Gastrocnemius medialis (tissue), 4 donors: ENCODE results near the gene TMCC1. TPM values are rescaled to one million over a fixed set of nuclear protein-coding genes. Genes with fewer than 3 reads are reported as not detected.
A peak's percentile ranks its signal among the peaks of the same experiment; 100 is the strongest.

Experiments used
- ATAC-seq, 2 donors: fragments of 150-250 bp; one replicate each; pipeline ENCODE4 v1.9.1; 2016
- DNase-seq, 2 donors: peaks; one replicate each; pipeline ENCODE4 v3.0.0-alpha.2; 2019
- H3K27ac ChIP-seq, 4 donors: fragments of 200-600 bp; sonication (generic); 1 replicate in 1 of 4; 2 replicates in 3 of 4; pipeline ENCODE4 v1.5.1; 2016 to 2018; ENCODE audit warnings: mild to moderate bottlenecking in 2 of 4, moderate library complexity in 1 of 4
- H3K27me3 ChIP-seq, 3 donors: fragments of 200-600 bp; sonication (generic) in 2 of 3; 1 replicate in 1 of 3; 2 replicates in 2 of 3; pipeline versions ENCODE4 v1.5.1 to v1.6.0; 2016 to 2019; ENCODE audit warnings: mild to moderate bottlenecking in 1 of 3, moderate library complexity in 1 of 3
- H3K36me3 ChIP-seq, 2 donors: fragments of 200-600 bp; sonication (generic) in 1 of 2; one replicate each; pipeline ENCODE4 v1.5.1; 2017 to 2018
- H3K4me1 ChIP-seq, 2 donors: fragments of 200-600 bp; sonication (generic) in 1 of 2; one replicate each; pipeline ENCODE4 v1.5.1; 2016 to 2017; ENCODE audit warnings: mild to moderate bottlenecking in 2 of 2
- H3K4me3 ChIP-seq, 4 donors: fragments of 200-600 bp; sonication (generic) in 3 of 4; 1 replicate in 1 of 4; 2 replicates in 3 of 4; pipeline ENCODE4 v1.5.1; 2016 to 2019; ENCODE audit warnings: mild to moderate bottlenecking in 2 of 4
- H3K9me3 ChIP-seq, 3 donors: fragments of 200-600 bp; sonication (generic) in 2 of 3; 1 replicate in 1 of 3; 2 replicates in 2 of 3; pipeline ENCODE4 v1.5.1; 2016 to 2019
- POLR2A ChIP-seq, 2 donors: fragments of 450-650 bp; IDR thresholded peaks; one replicate each; pipeline ENCODE4 v1.6.1; 2017; ENCODE audit warnings: antibody characterized with exemption in 2 of 2, mild to moderate bottlenecking in 2 of 2, moderate library complexity in 2 of 2
- in situ Hi-C, 4 donors: fragments of 200-750 bp; cut with MboI; loops; one replicate each; pipeline versions ENCODE4 v1.15.0 to v1.8.0; 2017; ENCODE audit warnings: low sequenced_read_pairs in 4 of 4
- intact Hi-C: fragments of 100-400 bp; cut with DNase I; formaldehyde crosslinking; loops from one replicate; pipeline ENCODE4 v1.15.1; 2023; ENCODE audit warnings: low total_unique reads
- total RNA-seq, 4 donors: library from RNA; depleted of rRNA; stranded (reverse); fragments of >200 nt; gene quantifications; one replicate each; pipeline versions ENCODE4 v1.1.0 to v1.2.3, GENCODE V29; 2016
- TF ChIP-seq, protein P1 (sequence below), 5 experiments: fragments of 450-650 bp in 3 of 5; fragments of 200-600 bp in 2 of 5; sonication (generic) in 2 of 5; IDR thresholded peaks in 4 of 5; conservative IDR thresholded peaks in 1 of 5; 1 replicate in 4 of 5; 2 replicates in 1 of 5; pipeline ENCODE4 v1.5.1; 2016 to 2019; ENCODE audit warnings: antibody characterized with exemption in 5 of 5, mild to moderate bottlenecking in 3 of 5, moderate library complexity in 3 of 5

TMCC1 gene
- total RNA-seq, 4 donors from 2014 or later: 18.8 to 24.7 (median 20.2) TPM

DNA sequence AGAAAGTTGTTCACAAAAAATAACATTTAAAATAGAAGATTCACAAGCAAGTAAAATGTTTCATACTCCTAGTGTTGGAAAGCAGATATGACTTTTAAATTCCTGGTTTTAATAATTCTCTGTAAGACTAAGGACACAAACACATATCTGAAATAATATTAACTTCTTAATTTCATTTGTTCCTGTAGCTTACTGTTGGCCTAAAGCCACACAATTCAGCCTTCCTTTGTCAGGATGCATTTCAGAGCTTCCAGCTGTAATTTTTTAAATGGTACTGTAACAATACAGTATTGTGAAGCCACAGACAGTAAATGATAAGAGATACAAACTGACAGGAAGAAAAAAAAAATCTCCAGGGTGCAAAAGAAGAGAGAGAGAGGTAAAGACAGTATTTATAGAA lies 84.2 kb downstream of the TMCC1 start:
- ATAC-seq (no peak), DNase-seq (no peak)
- Histone ChIP-seq H3K4me1 (peaks cover 13 to 27% of the 10 kb centered on the region in 2 donors), H3K27ac (no peak overlapping the region), H3K27me3 (no peaks in the 10 kb centered on the region), H3K4me3 (no peak overlapping the region), H3K9me3 (no peaks in the 10 kb centered on the region), H3K36me3 (no peaks in the 10 kb centered on the region)
- TF ChIP-seq, protein P1, sequence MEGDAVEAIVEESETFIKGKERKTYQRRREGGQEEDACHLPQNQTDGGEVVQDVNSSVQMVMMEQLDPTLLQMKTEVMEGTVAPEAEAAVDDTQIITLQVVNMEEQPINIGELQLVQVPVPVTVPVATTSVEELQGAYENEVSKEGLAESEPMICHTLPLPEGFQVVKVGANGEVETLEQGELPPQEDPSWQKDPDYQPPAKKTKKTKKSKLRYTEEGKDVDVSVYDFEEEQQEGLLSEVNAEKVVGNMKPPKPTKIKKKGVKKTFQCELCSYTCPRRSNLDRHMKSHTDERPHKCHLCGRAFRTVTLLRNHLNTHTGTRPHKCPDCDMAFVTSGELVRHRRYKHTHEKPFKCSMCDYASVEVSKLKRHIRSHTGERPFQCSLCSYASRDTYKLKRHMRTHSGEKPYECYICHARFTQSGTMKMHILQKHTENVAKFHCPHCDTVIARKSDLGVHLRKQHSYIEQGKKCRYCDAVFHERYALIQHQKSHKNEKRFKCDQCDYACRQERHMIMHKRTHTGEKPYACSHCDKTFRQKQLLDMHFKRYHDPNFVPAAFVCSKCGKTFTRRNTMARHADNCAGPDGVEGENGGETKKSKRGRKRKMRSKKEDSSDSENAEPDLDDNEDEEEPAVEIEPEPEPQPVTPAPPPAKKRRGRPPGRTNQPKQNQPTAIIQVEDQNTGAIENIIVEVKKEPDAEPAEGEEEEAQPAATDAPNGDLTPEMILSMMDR (IDR thresholded peaks at IDR 0.05 in 4 of 5, conservative IDR thresholded peaks at IDR 0.05 in 1 of 5): no peak
- TF ChIP-seq POLR2A (IDR thresholded peaks at IDR 0.05): no peak
- intact Hi-C loops: no loop called here
- in situ Hi-C loops: no loop called here

DNA sequence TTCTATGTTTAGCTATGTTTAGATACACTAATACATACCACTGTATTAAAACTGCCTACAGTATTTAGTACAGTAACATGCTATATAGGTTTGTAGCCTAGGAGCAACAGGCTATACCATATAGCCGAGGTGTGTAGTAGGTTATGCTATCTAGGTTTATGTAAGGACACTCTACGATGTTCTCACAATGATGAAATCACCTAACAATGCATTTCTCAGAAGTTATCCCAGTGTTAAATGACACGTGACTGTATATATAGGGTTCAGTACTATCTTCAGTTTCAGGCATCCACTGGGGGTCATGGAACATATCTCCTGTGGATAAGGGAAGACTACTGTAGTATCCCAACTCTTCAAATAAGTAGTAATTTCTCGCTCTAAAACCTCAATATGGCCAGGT lies 97.4 kb downstream of the TMCC1 start:
- ATAC-seq (no peak), DNase-seq (no peak)
- Histone ChIP-seq H3K9me3 (no peaks in the 10 kb centered on the region), H3K36me3 (no peaks in the 10 kb centered on the region), H3K4me3 (no peak overlapping the region), H3K4me1 (peaks cover 16 to 32% of the 10 kb centered on the region in 2 donors), H3K27ac (no peak overlapping the region), H3K27me3 (no peaks in the 10 kb centered on the region)
- intact Hi-C loops: no loop called here
- TF ChIP-seq, protein P1 (IDR thresholded peaks at IDR 0.05 in 4 of 5, conservative IDR thresholded peaks at IDR 0.05 in 1 of 5): no peak
- no peak for TF ChIP-seq POLR2A (IDR thresholded peaks at IDR 0.05)
- in situ Hi-C loops: no loop called here

DNA sequence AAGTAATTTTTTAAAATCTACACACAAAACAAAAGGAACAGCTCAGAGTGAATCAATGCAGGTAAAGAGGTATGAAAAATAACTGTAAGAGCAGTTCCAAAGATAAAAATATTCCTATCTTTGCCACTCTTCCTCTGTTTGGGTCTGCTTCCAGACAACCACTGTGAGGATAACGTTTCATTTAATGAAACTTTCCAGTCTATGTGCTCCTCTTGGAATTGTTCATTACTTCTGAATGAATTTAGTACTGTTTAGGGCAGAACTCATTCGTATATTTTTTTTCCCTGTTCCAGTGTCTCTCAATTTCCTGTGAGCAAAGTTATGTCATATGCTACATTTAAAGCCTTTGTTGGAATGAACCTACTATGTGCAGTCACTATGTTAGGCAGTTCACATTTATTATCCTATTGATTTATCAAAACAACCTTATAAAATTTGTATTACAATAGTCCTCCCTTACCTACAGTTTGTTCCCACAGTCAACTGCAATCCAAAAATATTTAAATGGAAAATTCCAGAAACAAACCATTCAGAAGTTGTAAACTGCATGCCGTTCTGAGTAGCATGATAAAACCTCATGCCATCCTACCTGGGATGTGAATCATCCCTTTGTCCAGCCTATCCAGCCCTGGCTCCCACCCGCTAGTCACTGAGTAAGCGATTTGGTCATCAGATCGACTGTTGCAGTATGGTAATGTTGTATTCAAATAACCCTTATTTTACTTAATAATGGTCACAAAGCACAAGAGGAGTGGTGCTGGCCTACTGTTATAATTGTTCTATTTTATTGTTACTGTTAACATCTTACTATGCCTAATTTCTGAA lies 98.1 kb downstream of the TMCC1 start:
- no peaks in the 10 kb centered on the region for H3K36me3 ChIP-seq
- ATAC-seq: no peak
- TF ChIP-seq, protein P1 (IDR thresholded peaks at IDR 0.05 in 4 of 5, conservative IDR thresholded peaks at IDR 0.05 in 1 of 5): no peak
- no peak for TF ChIP-seq POLR2A (IDR thresholded peaks at IDR 0.05)
- H3K9me3 ChIP-seq: no peaks in the 10 kb centered on the region
- in situ Hi-C loops: no loop called here
- no peak overlapping the region for H3K4me3 ChIP-seq
- peaks cover 16 to 32% of the 10 kb centered on the region in 2 donors for H3K4me1 ChIP-seq
- no peak overlapping the region for H3K27ac ChIP-seq
- no peaks in the 10 kb centered on the region for H3K27me3 ChIP-seq
- DNase-seq: no peak
- intact Hi-C loops: no loop called here

DNA sequence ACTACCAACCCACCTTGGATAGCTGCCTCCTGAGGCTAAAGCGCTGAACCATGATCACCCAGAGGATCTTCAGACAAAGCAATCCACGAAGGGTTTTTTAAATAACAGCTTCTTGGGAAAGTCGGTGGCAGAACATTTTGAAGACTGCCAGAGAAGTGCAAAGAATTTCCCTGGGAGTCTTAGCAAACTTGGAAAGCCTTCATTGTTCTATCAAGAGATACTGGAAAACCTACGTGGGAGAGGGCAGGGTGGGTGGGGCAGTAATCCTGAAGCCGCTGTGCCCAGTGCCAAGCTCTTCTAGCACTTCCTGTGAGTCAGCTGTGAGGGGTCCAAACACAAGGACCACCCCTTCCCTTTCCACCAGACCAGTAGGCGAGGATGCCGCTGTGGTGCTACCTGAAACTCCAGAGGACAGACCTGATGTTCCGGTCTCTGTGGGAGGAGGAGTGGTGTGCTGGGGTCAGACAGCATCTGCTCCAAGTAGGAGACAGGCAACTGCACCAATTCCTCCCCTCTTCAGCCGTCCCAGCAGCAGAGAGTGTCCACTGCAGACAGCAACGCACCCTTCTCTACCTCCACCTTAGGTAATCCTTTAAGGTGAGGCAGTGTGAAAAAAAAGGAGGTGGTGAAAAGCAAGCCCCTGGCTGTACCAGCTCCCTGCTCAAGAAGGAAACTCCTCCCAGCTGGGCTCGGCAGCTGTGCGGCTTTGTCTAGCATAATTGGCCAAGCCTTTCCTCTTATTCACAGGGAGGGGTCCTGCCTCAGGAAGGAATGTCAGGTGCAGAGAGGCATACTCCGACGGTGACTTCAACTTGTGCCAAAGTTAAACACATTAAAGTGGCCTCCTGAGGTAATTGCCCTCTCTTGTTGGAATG lies 99.0 kb downstream of the TMCC1 start:
- DNase-seq (peak in 1 of 2 donors; percentile 3), ATAC-seq (peak in 1 of 2 donors; percentile 18)
- H3K4me1 ChIP-seq: peaks cover 16 to 32% of the 10 kb centered on the region in 2 donors
- no peaks in the 10 kb centered on the region for H3K36me3 ChIP-seq
- peak overlapping the region in 2 of 4 donors; percentile 24 to 30 for H3K27ac ChIP-seq
- intact Hi-C loops (no loop called here), in situ Hi-C loops (no loop called here)
- H3K4me3 ChIP-seq: peak overlapping the region; percentile 6 to 28 (median 16)
- no peaks in the 10 kb centered on the region for H3K27me3 ChIP-seq
- no peak for TF ChIP-seq POLR2A (IDR thresholded peaks at IDR 0.05)
- TF ChIP-seq, protein P1 (IDR thresholded peaks at IDR 0.05 in 4 of 5, conservative IDR thresholded peaks at IDR 0.05 in 1 of 5): no peak
- no peaks in the 10 kb centered on the region for H3K9me3 ChIP-seq
